ENCODE results near the gene EFCC1.

The EFCC1 gene

DNA sequence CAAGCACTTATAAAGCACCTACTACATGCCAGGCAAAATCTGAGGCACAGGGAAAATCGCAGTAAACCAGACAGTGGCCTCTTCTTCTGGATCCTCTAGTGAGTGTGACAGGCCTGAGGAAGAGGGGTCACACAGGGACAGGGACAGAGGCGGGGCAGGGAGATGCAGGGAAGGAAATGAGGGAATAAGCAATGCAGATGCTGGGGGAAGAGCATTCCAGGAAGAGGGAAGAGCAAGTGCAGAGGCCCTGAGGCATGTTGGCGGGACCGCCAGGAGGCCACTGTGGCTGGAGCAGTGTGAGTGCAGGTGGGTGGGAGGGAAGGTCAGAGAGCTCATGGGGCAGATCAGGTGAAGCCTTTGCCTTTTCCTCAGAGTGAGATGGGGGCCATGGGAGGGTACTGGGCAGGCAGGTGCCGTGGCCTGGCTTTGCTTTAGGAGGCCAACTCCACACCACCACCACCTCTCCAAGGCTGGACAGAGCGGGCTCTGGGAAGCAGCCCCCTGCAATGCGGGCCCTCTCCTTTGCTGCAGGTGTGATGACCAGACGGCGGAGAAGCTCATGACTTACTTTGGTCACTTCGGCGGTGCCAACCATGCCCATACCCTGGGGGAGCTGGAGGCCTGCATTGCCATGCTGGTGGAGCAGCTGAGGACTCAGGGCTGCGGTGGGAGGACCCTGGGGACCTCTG is 32.7 kb downstream of the EFCC1 start:
- DNase-seq, result no peak

DNA sequence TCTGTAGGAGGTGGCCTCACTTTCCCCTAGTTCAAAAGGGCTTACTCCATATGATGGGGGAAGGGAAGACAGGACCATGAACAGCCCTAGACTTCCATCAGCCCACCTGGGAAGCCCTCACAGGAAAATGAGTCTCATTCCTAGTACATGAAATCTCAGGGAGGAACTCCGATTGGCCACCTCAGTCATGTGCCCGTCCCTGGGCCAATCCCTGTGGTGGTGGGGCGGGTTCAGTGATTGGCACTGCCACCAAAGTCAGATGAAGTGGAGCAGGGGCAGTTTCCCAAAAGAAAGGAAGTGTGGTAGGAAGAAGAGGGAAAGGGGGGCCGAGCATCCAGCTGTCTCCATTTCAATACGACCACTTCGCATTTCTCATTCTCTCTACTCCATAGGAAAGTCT is 33.5 kb downstream of the EFCC1 start:
- DNase-seq, result no peak

GRCh38 chr3:129035360-129036221 is 34.5 kb downstream of the EFCC1 start:
- no peak for DNase-seq

DNA sequence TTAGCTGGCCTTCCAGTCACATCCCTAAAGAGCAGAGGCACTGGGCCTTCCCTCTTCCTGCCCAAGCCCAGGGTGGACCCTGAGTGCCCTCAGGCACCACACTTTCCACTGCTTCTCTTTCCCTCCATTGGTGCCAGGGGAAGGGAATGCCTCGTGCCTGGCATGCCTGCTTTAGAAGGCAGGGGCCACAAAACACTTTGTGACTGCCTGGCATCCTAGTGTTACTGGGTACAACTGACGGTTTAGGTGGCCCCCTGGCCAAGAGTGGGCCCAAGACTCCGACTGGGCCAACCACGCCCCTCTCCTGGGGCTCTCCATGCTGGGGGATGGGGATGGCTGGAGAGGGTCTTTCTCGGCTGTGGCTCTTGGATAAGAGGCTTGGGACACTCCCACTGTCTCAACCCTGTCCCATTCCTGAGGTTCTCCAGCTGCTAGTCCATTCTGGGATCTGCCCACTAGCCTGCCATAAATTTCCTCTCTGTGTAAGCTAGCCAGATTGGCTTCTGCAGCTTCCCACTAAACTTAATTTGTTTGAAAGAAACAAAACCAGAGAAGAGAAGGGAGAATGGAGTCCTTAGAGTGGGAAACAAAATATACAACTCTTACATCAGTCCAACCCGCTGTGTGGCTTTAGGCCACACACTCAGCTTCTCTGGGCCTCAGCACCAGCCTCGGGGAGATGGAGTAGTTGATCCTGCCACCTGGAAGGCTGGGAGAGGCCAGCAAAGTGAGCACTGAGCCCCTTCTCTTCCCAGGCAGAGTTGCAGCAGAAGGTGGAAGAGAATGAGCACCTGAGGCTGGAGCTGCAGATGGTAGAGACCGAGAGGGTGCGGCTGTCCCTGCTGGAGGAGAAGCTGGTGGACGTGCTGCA is 35.4 kb downstream of the EFCC1 start:
- DNase-seq, result no peak

DNA sequence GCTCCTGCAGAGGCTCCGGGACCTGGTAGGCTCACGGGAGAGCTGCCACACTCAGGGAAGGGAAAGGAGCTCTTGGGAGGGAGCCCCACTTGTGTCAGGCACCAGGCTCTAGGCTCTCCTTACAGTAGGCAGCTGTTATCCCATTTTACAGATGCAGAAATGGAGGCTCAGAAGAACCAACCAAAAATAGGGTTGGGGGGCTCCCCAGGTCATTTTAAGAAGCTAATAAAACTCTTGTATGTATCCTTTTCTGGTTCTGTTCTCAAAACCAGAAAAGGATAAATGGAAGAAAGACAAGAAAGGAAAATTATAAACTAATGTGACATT is 36.0 kb downstream of the EFCC1 start:
- no peak for DNase-seq

GRCh38 chr3:129038121-129038855 is 37.2 kb downstream of the EFCC1 start:
- DNase-seq, result no peak

GRCh38 chr3:129039271-129040038 is 38.4 kb downstream of the EFCC1 start:
- no peak for DNase-seq

DNA sequence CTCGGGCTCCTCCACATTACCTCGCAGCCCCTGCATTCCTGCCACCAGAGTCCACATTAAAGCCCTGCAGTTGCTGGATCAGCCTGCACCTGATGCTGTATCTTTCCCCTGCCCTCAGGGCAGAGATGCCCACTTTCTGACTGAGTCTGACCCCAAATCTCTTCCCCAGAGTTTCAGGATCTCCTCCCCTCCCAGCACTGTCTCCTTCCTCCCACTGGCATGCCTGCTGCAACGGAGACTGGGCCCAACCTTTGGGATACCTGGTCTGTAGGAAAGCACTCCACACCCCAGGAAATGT is 38.9 kb downstream of the EFCC1 start:
- no peak for DNase-seq

- DNase-seq, result no peak
These were observed 39.6 kb downstream of the EFCC1 start for GRCh38 chr3:129040579-129041300.

GRCh38 chr3:129045675-129046036 is 44.6 kb downstream of the EFCC1 start:
- peak; percentile 44 for DNase-seq

DNA sequence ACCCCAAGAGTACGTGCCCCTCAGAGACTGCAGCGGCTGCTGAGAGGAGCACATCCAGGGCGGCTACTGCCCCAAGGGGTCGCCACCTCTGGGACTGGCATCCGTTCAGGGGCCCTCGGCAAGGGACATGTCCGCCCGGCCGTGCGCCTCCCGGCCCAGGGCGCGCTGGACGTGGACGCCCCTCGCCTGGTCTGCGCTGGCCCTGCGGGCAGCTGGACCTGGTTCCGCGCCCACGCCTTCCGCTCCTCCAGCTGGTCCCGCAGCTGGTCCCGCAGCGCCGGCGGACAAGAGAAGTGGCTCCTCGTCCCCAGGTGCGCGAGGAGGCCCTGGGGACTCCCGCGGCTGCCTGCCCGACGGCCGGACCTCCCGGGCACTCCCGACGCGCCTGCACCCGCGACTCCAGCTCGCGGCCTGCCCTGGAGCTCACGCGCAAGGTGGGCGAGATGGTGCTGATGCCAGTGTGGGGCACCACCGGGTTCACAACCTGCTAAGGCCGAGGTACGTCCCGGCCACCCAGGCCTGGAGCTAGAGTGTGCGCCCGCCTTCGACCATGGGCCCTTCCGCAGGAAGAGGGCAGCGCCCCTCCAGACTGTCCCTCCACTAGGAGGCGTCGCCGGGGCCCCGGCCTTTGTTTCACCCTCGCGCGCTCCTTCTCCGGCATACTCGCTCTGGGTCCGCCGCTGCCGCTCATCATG is 45.1 kb downstream of the EFCC1 start:
- DNase-seq, result no peak

DNA sequence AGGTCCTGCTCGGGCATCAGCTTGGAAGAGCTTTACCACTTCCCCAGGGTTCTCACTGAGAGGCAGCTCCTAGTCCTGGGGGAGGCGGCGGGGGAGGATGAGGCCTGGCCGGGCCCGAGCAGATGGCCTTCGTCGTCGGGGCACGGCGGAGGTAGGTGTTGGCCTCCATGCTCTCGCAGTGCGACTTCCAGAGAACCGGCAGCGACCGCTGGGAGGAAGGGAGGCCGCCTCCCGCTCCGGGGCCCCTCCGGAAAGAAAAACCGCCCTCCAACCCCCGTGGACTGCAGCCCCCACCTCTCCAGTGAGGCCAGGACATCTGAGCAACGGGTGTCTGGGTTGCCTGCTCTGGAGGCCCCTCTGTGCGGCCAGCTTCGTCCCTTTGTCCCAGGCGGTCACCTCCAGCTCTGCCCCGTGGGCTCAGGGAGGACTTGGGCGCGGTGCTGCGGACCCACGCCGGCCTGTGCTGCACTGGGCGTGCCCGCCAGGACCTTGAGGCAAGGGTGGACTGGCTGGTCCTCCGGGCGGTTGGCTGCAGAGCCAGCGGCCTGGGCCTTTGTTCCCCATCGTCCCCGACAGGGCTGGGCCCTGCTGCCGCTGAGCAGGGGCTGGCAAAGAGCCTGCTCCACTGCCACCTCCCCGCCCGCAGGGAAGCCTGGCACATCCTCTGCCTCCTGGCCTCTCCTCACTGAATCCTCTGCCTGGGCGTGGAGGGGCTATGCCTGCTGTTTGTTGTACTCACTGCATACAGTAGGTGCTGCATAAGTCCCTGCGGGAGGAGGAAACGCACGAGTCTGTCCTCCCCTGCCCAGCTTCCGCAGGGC is 45.8 kb downstream of the EFCC1 start:
- DNase-seq, result no peak

- DNase-seq, result no peak
These were observed 46.4 kb downstream of the EFCC1 start for GRCh38 chr3:129047553-129047839.

GRCh38 chr3:129050556-129051295 is 49.6 kb downstream of the EFCC1 start:
- no peak for DNase-seq

GRCh38 chr3:129051871-129052340 is 50.8 kb downstream of the EFCC1 start:
- DNase-seq, result no peak

DNA sequence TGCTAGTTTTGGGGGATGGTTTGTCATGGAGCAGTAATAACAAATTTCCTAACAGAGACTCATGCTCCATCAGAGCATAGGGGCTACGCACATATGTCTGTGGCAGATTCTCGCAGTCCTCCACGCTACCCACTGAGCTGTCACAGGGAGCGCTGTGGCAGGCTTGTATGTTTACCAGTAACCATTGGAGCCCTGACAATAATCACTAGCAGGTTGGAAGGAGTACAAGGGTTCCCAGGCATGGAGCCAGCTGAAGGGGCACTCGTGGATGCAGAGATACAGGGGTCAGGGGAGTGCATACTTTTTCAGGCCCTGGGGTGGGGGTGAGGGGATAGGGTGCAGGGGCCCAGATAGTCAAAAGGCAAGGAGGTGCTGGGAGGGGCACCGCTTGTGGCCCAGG is 51.6 kb downstream of the EFCC1 start:
- DNase-seq, result no peak

DNA sequence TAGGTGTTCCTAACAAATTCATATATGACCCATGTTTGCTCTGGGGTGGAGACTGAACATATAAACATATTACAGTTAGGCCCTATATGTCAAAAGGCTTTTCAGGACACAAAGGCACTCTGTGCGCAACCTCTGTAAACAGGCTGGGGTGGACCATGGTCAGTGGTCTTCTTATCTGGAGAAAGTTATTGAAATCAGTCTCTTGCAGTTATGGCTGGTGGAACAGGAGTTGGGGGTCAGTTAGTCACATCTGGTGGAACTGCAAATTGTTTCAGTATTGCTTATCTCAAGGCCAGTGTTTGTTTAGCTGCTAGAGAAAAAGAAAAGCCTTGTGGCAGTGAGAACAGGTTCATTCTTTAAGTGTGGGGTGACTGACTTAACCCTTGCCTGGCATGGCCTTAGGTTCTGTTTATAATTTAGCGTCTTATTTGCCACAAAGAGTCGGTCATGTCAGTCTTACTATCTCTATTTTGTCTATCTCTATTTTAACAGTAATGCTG is 53.6 kb downstream of the EFCC1 start:
- DNase-seq, result no peak

- DNase-seq, result no peak
These were observed 55.5 kb downstream of the EFCC1 start for GRCh38 chr3:129056451-129057173.

DNA sequence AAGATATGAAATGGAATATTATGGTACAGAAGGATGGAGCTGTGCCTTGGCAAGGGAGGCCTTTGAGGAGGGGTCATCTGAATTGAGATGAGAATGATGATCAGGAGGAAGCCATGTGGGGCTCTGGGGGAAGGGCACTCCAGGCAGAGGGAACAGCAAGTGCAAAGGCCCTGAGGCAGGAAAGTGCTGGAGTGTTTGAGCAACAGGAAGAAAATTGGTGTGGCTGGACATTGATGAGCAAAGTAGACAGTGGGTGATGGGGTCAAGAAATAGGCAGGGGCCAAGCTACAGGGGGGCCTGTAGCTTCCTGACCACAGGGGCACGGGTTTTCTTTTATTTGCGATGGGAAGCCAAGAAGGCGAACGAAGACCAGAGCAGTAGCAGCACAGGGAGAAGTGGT is 56.1 kb downstream of the EFCC1 start:
- no peak for DNase-seq

All from activated CD4-positive, CD25-positive, alpha-beta regulatory T cell treated with anti-CD3 and anti-CD28 coated beads, Interleukin-2, amount 50 U/mL, for 72 hours (primary cell).